HCT116 (cell line): ENCODE measurements around the gene CISD2.

Source experiments
- CEBPB ChIP-seq: IDR thresholded peaks from 2 replicates; pipeline ENCODE4 v1.6.1; 2012; ENCODE audit warnings: low read depth
- CTCF ChIP-seq, 3 experiments: fragments of 200-600 bp in 1 of 3; sonication (generic) in 1 of 3; IDR thresholded peaks in 2 of 3; conservative IDR thresholded peaks in 1 of 3; 2 replicates each; pipeline ENCODE4 v1.5.1; 2012 to 2017; ENCODE audit warnings: low read depth in 2 of 3, low read length in 2 of 3, antibody characterized with exemption in 1 of 3, borderline replicate concordance in 1 of 3, control low read depth in 1 of 3, mild to moderate bottlenecking in 1 of 3, mixed read lengths in 1 of 3, mixed run types in 1 of 3, moderate library complexity in 1 of 3; ENCODE audit not compliant: insufficient read depth in 1 of 3
- EZH2 ChIP-seq: fragments of 200-600 bp; sonication (generic); IDR thresholded peaks from 2 replicates; pipeline ENCODE4 v1.6.1; 2017; ENCODE audit warnings: antibody characterized with exemption, mixed run types
- MAX ChIP-seq: IDR thresholded peaks from 2 replicates; pipeline ENCODE4 v1.6.1; 2012
- POLR2A ChIP-seq: IDR thresholded peaks from 2 replicates; pipeline ENCODE4 v1.7.0; 2011; ENCODE audit warnings: borderline replicate concordance; ENCODE audit not compliant: insufficient read depth, insufficient read length; ENCODE audit errors: extremely low read depth
- POLR2AphosphoS5 ChIP-seq: IDR thresholded peaks from 2 replicates; pipeline ENCODE4 v1.6.1; 2011; ENCODE audit warnings: mild to moderate bottlenecking, low read depth, low read length, moderate library complexity
- REST ChIP-seq: IDR thresholded peaks from 2 replicates; pipeline ENCODE4 v1.6.1; 2012; ENCODE audit warnings: low read depth
- SIN3A ChIP-seq: IDR thresholded peaks from 2 replicates; pipeline ENCODE4 v1.6.1; 2012; ENCODE audit warnings: low read depth

GRCh38 chr4:102825261-102826091 is 43.3 kb upstream of the CISD2 start:
- TF ChIP-seq CEBPB (no peak), POLR2A (no peak), EZH2 (no peak), MAX (no peak), REST (no peak), SIN3A (no peak), CTCF (IDR thresholded peaks at IDR 0.05 in 2 of 3, conservative IDR thresholded peaks at IDR 0.05 in 1 of 3; ENCODE audit: borderline replicate concordance in 1 of 3, insufficient read depth in 1 of 3, low read depth in 2 of 3, low read length in 2 of 3) (no peak), POLR2AphosphoS5 (peak; percentile 50)
